ENCODE measurements around the gene ATP8A2. TPM values are rescaled to one million over a fixed set of nuclear protein-coding genes. Genes with fewer than 3 reads are reported as not detected.

The ATP8A2 gene
- total and polyA plus RNA-seq, 3 donors from 2014 or later: 14.2 to 38.3 (median 16.5) TPM

- Histone ChIP-seq H3K4me1 (no peaks in the 10 kb centered on the region), H3K4me3 (no peak overlapping the region), H3K9me3 (no peaks in the 10 kb centered on the region), H3K36me3 (ENCODE audit: low read depth, missing control alignments) (no peaks in the 10 kb centered on the region), H3K27me3 (no peaks in the 10 kb centered on the region), H3K27ac (no peak overlapping the region)
- TF ChIP-seq CTCF (IDR thresholded peaks at IDR 0.05): no peak
- no peak for TF ChIP-seq POLR2A (IDR thresholded peaks at IDR 0.05)
- DNase-seq: no peak
- intact Hi-C loops (cut with DNase I; ENCODE audit: low total_unique reads): no loop called here
- 75 to 81% methylated on average over 7 of the region's 7 CpGs for WGBS, 2 donors
Measured at GRCh38 chr13:25732111-25732865, 360.5 kb downstream of the ATP8A2 start.

GRCh38 chr13:25733001-25733491, 361.3 kb downstream of the ATP8A2 start:
- Histone ChIP-seq H3K27me3 (no peaks in the 10 kb centered on the region), H3K4me1 (no peaks in the 10 kb centered on the region), H3K36me3 (ENCODE audit: low read depth, missing control alignments) (no peaks in the 10 kb centered on the region), H3K9me3 (no peaks in the 10 kb centered on the region), H3K4me3 (no peak overlapping the region), H3K27ac (no peak overlapping the region)
- TF ChIP-seq CTCF (IDR thresholded peaks at IDR 0.05) (no peak), POLR2A (IDR thresholded peaks at IDR 0.05) (no peak)
- DNase-seq: no peak
- intact Hi-C loops (cut with DNase I; ENCODE audit: low total_unique reads): no loop called here
- WGBS, 2 donors: 84 to 89% methylated on average over 5 of the region's 5 CpGs

GRCh38 chr13:25733696-25734435, 362.1 kb downstream of the ATP8A2 start:
- Histone ChIP-seq H3K36me3 (ENCODE audit: low read depth, missing control alignments) (no peaks in the 10 kb centered on the region), H3K27ac (no peak overlapping the region), H3K9me3 (no peaks in the 10 kb centered on the region), H3K4me1 (no peaks in the 10 kb centered on the region), H3K27me3 (no peaks in the 10 kb centered on the region), H3K4me3 (no peak overlapping the region)
- DNase-seq: no peak
- WGBS, 2 donors: 90 to 92% methylated on average over 3 of the region's 3 CpGs
- TF ChIP-seq CTCF (IDR thresholded peaks at IDR 0.05) (no peak), POLR2A (IDR thresholded peaks at IDR 0.05) (no peak)
- intact Hi-C loops (cut with DNase I; ENCODE audit: low total_unique reads): no loop called here

DNA sequence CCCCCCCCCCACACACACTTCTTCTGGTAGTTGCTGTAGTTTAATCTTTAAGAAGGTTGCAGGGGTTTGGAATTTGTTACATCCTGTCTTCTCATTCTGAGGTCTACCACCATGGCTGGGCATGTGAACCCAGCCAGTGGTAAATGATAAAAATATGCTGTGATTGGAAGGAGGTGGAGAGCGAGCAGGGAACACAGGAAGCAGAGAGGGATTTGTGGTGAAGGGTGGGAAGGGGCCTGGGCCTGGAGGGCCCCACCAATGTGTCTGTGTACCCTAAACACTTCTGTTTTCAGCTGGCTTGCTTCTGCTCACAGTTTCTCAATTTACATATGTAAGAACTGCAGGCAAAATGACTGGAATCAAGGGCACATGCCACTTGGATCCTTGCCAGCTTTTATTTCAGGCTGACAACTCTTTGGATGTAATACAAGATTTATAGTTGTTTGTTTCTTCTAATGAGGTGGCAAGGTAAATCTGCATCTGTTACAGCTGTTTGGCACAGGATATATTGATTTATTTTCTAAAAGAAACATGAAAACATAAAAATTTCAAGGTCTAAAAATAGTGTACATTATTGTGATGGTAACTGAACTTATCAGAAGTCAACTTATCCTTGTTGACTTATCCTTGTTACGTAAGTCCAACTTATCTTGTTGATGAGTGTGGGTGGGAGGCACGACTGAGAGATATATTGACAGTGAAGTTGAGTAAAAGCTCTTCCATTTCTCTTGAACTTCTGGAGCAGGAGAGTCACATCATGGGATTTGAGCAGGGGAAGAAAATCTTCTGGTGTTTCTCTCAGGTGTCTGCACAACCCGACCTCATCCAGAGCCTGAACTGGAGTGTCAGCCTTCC, 366.8 kb downstream of the ATP8A2 start:
- no peaks in the 10 kb centered on the region for H3K4me1 ChIP-seq
- no peak overlapping the region for H3K27ac ChIP-seq
- no peaks in the 10 kb centered on the region for H3K27me3 ChIP-seq
- no peaks in the 10 kb centered on the region for H3K9me3 ChIP-seq
- no peaks in the 10 kb centered on the region for H3K36me3 ChIP-seq (ENCODE audit: low read depth, missing control alignments)
- WGBS, 2 donors: 65 to 77% methylated on average over 4 of the region's 4 CpGs
- TF ChIP-seq CTCF (IDR thresholded peaks at IDR 0.05): no peak
- TF ChIP-seq POLR2A (IDR thresholded peaks at IDR 0.05): no peak
- DNase-seq: no peak
- intact Hi-C loops (cut with DNase I; ENCODE audit: low total_unique reads): no loop called here
- H3K4me3 ChIP-seq: no peak overlapping the region

Measured in testis (tissue), 3 donors.